Amygdala (tissue), 56 donors: Measurements from ENCODE around the gene CASP5.
"Not testable (repeated sequence)": the region's sequence is repeated elsewhere in the genome, so short reads cannot be mapped to it uniquely, and the experiment has no call there.

Experiments used
- DNase-seq, 56 donors: peaks; one replicate each; lab custom pipeline; 2025; lab: John Stamatoyannopoulos, UW

CASP5 gene

DNA sequence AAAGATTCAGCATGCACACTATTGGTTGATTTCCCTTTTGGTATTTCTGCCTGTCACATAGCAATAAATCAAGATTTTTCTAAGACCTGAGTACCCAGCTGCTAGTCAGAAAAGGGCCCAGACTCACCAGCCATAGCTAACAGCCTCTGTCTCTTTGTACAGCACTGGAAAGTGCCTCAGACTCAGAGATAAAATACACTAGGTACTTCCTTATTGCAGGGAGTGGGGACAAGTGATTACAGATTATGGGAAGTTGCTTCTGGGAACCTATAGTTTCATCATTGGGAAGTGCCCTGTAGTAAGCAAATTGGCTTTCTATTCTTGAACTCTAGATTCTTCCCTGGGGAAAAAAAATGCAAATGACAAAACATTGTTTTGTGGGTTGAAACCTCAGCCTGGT lies at the start of gene CASP5:
Gene CASP5, minus strand, starts transcription at position 166 of the 400 bp plus-strand sequence. Its CDS starts 32 bp downstream, at position 134.
- no peak for DNase-seq

DNA sequence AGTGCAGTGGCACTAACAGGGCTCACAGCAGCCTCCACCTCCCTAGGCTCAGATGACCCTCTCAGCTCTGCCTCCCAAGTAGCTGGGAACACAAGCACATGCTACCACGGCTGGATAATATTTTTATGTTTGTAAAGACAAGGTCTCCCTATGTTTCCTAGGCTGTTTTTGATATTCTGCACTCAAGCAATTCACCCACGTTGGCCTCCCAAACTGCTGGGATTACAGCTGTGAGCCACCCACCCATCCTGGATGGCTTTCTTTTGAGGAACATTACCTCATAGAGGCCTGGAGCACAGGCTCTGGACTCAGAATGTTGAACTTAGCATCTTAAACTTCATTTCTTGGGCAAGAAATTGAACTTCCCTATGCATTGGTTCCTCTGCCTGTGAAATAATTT lies 49.1 kb upstream of the CASP5 start:
- not testable (repeated sequence) for DNase-seq

DNA sequence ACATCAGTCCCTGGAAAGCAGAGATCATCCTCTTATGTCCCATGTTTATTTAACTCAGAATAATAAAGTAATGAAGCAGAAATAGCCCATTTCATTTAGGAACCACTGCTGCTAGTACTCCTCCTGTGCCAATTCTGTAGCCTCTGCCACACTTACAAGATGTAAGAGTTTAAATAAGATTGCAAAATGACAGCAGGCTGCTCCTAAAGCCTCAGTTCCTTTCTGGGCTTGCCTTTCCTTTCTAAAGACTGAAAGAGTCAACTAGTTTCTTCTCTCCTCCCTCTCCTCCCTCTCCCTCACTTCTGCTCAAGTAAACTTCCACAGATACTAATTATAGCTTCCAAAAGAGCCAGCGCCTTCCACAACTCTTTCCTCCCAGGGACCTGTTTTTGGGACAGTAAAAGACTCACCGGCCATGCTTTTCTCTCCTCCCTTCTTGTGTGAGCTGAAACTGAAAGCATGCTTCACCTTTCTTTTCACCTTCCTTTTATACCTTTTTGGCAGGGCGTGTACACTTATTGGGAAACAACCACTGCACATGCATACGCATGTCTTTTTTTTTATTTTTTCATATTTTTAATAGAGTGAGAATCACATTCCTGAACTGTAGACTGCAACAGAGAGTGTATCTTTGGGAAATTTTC lies 48.2 kb upstream of the CASP5 start:
- DNase-seq = no peak

DNA sequence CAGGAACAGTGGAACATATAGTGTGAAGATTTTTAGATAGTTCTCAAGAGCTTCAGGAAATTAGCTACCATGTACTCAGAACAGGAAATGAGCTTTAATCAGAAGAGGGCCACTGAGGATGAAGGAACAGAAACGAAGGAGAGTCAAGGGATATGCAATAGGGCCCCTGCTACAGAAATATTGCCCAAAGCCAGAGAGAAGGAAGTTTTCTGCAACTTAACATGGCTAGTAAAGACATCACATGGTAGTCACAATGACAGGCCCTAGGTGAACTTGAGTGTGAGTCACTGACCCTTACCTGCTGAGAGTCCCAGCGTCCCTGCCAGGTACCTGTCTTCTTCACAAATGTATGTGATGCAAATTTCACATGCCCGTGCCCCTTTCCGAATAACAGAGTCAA lies 47.3 kb upstream of the CASP5 start:
- DNase-seq = no peak

DNA sequence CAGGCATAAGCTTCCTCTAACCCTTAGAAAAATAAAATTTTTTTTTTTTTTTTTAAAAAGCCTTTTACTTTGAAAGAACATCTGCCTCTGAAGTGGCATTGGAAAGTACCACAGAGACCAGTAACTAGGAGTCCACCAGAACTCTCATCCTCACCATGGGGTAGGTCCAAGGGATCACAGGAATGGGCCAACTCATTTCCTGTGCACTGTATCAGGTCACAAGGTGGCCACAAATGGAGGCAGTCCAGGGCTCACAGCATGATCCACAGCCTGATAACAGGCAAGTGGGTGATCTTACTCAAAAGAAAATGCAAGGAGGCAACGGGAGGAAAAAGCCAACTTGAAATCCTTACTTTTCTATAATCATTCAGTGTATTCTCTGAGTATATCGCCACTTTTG lies 46.8 kb upstream of the CASP5 start:
- not testable (repeated sequence) for DNase-seq

DNA sequence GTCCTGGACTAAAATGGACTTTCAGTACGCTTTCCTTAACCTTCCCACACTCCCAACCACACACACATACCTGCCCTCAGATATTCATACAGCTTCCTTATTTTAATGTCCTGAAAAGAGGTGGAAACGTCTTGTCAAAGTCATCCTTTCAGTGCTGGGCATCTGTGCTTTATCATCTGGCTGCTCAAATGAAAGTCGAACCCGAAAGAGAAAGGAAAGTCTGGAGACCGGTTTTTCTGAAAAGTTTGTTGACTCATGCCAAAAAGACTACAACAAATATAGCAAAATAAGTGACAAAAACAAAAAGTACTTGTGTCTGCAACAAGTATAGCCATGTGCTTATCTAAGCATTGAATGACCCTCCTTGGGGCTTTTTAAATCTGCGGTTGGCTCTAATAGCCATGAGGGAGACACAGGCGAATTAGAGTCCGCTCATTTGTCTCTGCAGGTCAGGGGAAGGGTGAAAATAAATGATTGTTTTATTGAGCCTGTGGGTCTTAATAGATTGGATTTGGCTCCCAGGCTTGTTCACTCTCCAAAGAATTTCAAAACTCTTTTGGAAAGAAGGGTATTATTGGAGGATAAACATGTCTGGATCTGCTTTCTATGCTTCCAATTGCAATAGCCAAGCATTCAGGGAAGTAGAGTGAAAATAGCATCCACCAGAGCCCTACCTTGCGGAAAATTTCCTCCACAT lies 40.4 kb upstream of the CASP5 start:
- DNase-seq = not testable (repeated sequence)

DNA sequence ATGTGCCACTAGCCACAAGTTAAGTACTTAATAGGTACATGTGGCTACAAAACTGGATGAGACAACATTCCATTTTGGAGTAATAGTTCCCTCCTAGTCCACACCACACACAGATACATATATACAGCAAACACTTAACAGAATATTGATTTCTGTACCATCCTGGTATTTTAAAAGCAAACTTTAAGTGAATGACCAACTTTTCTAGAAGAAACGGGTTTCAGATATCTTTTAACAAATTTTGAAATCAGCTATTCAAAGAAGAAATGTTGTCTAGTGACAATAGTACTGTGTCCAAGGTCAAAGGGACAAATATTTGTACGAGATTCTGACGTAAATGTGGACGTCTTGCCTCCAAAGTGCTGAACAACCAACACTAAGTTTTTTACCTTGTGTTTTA lies 34.5 kb upstream of the CASP5 start:
- DNase-seq = no peak

DNA sequence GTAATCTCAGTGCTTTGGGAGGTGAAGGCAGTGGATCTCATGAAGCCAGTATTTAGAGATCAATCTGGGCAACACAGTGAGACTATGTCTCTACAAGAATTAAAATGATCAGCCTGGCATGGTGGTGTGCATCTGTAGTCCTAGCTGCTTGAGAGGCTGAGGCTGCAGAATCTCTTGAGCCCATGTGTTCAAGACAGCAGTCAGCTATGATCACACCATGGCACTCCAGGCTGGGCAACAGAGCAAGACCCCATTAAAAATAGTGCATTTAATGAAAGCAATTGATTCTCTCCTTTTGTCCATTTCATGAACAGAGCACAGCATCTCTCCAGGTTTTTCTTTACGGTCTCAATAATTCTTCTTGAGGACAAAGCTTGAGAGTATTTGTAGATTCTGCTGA lies 33.5 kb upstream of the CASP5 start:
- no peak for DNase-seq

DNA sequence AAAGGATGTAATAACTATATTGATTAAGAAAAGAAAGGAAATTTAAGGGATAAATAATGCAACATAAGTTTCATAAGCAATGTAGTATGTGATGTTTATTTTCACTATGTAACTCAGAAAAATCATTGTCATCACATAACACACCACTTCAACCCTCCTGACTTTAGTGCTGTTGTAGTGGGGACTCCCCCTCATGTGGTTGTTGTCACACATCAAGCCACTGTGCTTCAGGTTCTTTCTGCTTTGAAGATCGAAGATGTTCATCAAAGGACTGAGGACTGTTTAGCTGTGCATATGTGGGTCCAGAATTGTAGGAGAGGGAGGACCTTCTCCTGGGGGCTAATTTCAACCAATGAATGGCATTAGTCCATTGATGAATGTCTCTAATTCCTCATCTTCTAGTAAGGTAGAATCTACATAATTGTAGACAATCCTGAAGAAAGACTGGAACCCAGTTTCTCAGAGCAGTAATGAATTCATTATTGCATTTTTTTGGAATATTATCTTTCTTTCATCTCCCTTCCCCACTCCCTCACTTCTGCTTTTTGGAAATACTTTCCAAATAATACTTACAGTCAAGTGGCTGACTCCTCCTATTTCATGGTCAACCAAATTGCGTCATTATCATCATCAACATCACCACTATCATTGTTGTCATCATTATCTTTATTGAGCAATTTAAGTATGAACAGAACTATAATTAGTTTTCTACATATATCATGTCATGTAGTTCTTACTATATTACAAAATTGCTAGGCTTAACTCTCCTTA lies 31.9 kb upstream of the CASP5 start:
- no peak for DNase-seq

DNA sequence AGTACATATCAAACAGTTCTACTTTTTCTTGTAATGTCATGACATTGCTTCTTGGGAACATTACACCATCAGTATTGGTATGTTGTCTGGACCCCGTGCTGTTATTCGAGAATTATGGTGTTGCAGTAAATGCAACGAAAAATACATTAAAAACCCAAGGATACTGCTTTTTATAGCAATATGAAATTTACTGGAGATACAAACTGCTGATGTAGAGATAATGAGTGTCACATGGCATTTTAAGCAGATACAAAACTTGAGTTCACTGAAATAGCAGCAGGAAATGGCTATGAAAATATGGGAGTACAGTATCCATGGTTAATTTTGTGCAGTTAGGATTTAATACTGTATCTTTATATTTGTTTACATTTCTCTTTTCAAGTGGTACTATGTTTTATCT lies 29.5 kb upstream of the CASP5 start:
- no peak for DNase-seq

DNA sequence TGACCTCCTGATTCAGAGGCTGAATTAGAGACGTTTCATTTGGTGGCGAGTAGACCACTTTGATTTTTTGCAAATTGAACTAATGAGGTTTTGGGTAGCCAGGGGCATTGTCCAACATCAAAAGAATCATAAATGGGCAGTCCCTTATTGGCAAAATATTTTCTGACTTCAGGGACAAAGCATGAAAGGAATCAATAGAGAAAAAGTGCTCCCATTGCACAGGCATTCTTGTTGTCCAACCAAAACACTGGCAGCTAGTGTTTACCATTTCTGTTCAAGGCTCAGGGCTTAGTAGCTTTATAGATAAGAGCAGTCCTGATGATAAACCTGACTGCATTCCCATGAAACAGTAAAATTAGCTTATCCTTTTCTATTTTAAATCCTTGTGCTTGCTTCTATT lies 28.6 kb upstream of the CASP5 start:
- DNase-seq = no peak

DNA sequence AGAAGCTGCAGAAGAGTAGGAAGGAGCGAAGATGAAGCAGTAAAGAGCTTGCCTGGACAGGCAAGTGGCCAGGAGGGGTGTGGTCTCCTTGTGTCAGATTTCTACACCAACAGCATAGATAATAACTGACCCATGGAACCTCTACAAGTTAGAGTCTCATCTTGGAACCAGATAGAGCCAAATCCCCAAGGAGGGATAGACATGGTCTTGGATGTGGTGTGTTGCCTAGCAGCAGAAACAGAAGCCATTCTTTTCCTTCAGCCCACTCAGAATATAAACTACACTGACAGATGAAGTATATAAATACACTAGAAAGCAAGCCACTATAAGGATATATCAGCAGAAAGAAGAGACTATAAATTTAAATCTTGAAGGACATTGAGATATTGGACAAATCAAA lies 26.5 kb upstream of the CASP5 start:
- no peak for DNase-seq

DNA sequence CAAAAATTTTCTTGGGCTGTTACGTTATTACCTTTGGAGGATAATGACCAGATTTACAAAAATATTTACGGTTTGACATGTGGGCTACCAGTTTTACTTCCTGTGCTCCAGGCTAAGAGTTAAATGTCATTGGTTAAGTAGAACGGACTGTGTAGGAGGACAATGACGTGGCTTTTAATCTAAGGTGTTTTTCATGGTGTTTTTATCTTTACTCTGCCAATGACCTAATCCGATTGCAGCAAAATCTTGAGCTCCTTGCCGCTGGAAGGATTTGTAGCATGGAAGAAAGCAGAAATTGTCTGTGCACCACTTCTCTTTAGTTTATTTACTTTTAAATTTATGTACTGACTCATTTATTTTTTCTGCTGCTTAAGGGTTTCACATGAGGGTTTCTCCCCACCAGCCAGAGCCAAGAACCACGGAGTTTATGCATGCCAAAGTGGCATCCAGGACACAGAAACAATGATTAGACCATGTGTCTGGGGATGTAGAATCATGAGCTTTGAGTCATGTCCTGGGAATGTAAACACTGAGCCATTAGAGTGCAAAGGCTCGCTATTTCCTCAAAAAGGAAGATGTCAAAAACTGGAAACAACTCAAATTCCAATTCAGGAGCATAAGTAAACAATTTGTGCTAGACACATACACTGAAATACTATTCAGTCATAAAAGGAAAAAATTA lies 24.1 kb upstream of the CASP5 start:
- DNase-seq = no peak

DNA sequence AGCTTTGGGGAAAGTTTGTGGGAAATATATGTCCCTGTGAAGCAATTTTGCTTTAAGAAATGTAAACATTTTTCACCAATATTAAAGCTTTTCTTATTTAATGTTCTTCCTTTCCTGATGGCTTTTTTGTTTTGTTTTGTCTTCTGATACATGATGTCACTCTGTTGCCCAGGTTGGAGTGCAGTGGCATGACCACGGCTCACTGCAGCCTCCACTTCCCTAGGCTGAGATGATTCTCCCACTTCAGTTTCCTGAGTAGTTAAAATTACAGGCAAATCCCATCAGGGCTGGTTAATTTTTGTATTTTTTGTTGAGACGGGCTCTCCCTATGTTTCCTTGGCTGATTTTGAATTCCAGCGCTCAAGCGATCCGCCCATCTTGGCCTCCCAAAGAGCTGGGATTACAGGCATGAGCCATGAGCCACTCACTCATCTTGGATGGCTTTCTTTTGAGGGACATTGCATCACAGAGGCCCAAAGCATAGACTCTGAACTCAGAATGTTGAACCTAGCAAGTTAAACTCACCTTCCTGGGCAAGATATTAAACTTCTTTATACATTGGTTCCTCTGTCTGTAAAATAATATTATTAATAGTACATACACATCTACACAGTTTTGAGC lies 22.8 kb upstream of the CASP5 start:
- no peak for DNase-seq

DNA sequence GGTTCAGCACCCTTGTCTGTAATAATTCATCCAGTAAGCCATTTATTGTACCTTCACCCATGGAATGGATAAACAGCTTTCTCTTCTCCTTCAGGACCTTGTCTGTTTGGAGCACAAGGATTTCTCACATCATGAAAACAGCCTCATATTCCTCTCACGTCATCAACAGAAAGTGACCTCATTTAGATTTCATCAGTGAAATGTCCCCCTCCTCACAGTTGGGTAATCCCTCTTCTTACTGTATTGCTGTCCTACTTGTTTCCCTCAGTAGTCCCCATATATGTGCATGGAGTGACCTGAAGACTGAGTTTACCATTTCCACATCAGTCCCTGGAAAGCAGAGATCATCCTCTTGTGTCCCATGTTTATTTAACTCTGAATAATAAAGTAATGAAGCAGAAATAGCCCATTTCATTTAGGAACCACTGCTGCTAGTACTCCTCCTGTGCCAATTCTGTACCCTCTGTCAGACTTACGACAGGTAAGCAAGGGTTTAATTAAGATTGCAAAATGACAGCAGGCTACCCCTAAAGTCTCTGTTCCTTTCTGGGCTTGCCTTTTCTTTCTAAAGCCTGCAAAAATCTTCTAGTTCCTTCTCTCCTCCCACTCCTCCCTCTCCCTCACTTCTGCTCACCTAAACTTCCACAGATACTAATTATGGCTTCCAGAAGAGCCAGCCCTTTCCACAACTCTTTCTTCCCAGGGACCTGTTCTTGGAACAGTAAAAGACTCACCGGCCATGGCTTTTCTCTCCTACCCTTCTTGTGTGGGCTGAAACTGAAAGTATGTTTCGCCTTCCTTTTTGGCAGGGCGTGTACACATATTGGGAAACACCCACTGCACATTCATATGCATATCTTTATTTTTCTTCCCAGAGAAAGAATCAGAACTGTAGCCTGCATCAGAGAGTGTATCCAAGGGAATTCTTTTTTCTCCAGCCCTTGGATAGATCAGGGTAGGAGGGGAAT lies 21.9 kb upstream of the CASP5 start, which contains the start of gene CARD16:
Gene CARD16, minus strand, starts transcription at position 779 of the 968 bp plus-strand sequence. Its CDS starts 38 bp downstream, at position 741.
- DNase-seq = peak in 2 of 56 donors; percentile 3 to 6

DNA sequence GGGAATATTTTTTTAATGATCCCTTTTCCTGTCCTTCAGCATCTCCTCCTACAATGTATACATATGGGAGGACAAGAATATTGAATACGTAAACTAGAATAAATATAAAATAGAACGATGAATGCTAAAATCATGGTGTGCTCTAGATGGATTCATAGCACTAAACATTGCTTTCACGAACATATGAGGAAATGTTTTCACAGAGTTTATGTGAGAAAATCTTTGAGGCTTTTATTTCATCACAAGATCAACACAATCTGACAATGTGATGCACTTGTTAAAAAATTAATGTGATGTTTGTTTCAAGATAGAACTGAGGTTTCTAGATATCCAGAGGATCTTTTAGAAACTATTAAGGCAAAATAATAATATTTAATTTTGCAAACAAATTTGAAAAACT lies 19.2 kb upstream of the CASP5 start:
- no peak for DNase-seq

DNA sequence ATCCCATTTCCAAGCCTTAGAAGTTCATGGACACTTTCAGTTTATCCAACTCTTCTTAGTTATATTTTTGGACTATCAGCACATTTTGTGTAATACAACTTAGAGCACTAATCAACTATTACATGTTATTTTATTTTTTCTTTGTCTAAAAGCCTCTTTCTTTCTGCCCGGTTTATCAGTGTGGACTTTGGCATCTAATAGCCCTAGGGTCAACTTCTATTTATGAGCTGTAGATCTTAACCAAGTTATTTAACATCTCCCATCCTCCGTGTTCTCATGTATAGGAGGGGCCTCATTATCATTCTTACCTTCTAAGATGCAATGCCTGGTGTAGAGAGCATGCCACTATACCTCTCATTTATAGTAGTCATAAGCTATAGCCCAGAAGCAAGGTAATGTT lies 17.7 kb upstream of the CASP5 start:
- no peak for DNase-seq

DNA sequence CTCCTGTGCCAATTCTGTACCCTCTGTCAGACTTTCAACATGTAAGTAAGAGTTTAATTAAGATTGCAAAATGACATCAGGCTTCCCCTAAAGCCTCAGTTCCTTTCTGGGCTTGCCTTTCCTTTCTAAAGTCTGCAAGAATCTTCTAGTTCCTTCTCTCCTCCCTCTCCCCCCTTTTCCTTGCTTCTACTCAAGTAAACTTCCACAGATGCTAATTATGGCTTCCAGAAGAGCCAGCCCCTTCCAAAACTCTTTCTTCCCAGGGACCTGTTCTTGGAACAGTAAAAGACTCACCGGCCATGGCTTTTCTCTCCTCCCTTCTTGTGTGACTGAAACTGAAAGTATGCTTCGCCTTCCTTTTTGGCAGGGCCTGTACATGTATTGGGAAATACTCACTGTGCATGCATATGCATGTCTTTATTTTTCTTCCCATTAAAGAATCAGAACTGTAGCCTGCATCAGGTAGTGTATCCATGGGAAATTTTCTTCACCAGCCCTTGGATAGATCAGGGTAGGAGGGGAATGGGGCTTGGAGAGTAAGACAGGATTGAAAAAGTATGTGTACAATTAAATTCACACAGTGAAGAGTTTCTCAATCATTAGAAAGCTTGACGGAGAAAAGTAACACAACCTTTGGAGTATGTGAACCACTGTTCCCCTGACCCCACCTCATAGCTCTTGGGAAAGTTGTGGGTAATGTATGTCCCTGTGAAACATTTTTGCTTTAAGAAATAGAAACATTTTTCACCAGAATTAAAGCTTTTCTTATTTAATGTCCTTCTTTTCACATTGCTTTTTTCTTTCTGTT lies 12.0 kb upstream of the CASP5 start, which contains the start of gene CASP1:
Gene CASP1, minus strand, starts transcription at position 332 of the 808 bp plus-strand sequence. Its CDS starts 31 bp downstream, at position 301.
- peak in 1 of 56 donors; percentile 10 for DNase-seq
